Common myeloid progenitor, CD34-positive (primary cell): ENCODE results near the gene TIMM22.

ENCODE experiments used
- CTCF ChIA-PET: fragments of 350-600 bp; sonication (Branson Sonifier 250); formaldehyde crosslinking; loops from one replicate; lab custom pipeline; 2021; ENCODE audit warnings: antibody characterized with exemption; lab: Charles Lee
- POLR2A ChIA-PET: fragments of 350-600 bp; sonication (Branson Sonifier 250); formaldehyde crosslinking; loops from one replicate; lab custom pipeline; 2021; ENCODE audit warnings: antibody characterized with exemption; lab: Charles Lee
- DNase-seq, 3 donors: peaks; one replicate each; pipeline versions ENCODE4 v3.0.0 to v3.0.0-alpha.2; 2013
- H3K27ac ChIP-seq, 2 experiments: 1 replicate in 1 of 2; 2 replicates in 1 of 2; pipeline ENCODE4 v1.7.0; 2013; ENCODE audit warnings: inconsistent platforms in 2 of 2, low read length in 2 of 2, mild to moderate bottlenecking in 2 of 2, low read depth in 1 of 2, moderate library complexity in 1 of 2; ENCODE audit not compliant: severe bottlenecking in 2 of 2, insufficient read depth in 1 of 2, poor library complexity in 1 of 2
- H3K27me3 ChIP-seq, 5 experiments: replicated peaks in 2 of 5; 1 replicate in 3 of 5; 2 replicates in 2 of 5; pipeline versions ENCODE4 v1.6.1 to v1.7.0; 2013; ENCODE audit warnings: low read length in 4 of 5, mild to moderate bottlenecking in 2 of 5, moderate library complexity in 2 of 5, inconsistent platforms in 1 of 5; ENCODE audit not compliant: insufficient read depth in 5 of 5, control insufficient read depth in 4 of 5
- H3K36me3 ChIP-seq, 4 experiments: 1 replicate in 2 of 4; 2 replicates in 2 of 4; pipeline versions ENCODE4 v1.6.1 to v1.7.0; 2013; ENCODE audit warnings: low read length in 3 of 4, control low read depth in 1 of 4, mild to moderate bottlenecking in 1 of 4; ENCODE audit not compliant: control insufficient read depth in 4 of 4, insufficient read depth in 4 of 4
- H3K4me1 ChIP-seq, 4 experiments: 1 replicate in 3 of 4; 2 replicates in 1 of 4; pipeline versions ENCODE4 v1.6.1 to v1.7.1; 2013; ENCODE audit warnings: low read length in 3 of 4, mild to moderate bottlenecking in 3 of 4, control low read depth in 1 of 4, inconsistent platforms in 1 of 4, moderate library complexity in 1 of 4; ENCODE audit not compliant: control insufficient read depth in 4 of 4, insufficient read depth in 4 of 4; ENCODE audit errors: control extremely low read depth in 1 of 4
- H3K4me3 ChIP-seq, 7 experiments: 1 replicate in 4 of 7; 2 replicates in 3 of 7; pipeline versions ENCODE4 v1.5.1 to v1.7.0; 2013; ENCODE audit warnings: mild to moderate bottlenecking in 7 of 7, low read length in 6 of 7, moderate library complexity in 6 of 7, inconsistent platforms in 2 of 7, low read depth in 2 of 7, control low read depth in 1 of 7; ENCODE audit not compliant: insufficient read depth in 4 of 7, control insufficient read depth in 1 of 7; ENCODE audit errors: extremely low read depth in 1 of 7
- H3K9me3 ChIP-seq, 5 experiments: 1 replicate in 4 of 5; 2 replicates in 1 of 5; pipeline versions ENCODE4 v1.6.1 to v1.7.1; 2013; ENCODE audit warnings: low read length in 4 of 5, mild to moderate bottlenecking in 2 of 5, inconsistent platforms in 1 of 5, low read depth in 1 of 5, moderate library complexity in 1 of 5; ENCODE audit not compliant: control insufficient read depth in 4 of 5, insufficient read depth in 2 of 5; ENCODE audit errors: control extremely low read depth in 1 of 5
- WGBS: methylation state at CpG from one replicate; pipeline ENCODE4 v1.1.5; 2013; ENCODE audit not compliant: insufficient coverage; 5-methylcytosine and 5-hydroxymethylcytosine counted together

The TIMM22 gene

DNA sequence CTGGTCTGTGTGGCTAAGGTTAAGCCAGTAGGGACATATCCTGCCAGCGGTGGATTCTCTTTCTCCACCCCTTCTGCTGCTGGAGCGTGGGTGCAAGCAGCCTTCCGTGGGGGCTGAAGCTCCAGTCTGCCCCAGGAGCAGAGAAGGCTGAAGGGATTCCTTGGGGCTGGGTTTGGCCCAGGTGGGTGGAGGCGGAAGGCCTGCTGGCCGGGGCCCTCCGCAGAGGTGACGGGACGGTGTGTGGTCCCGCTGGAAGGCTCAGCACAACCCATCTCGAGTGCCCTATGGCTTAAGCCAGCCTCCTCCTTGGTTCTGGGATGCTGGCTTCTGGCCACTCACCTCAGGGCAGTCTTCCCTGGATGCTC, 13.1 kb downstream of the TIMM22 start:
- Histone ChIP-seq H3K27me3 (no peaks in the 10 kb centered on the region), H3K27ac (no peak overlapping the region), H3K9me3 (no peaks in the 10 kb centered on the region), H3K4me3 (no peak overlapping the region), H3K36me3 (peaks cover 0 to 77% (median 30%) of the 10 kb centered on the region in 4 experiments), H3K4me1 (peaks cover 0 to 15% (median 7%) of the 10 kb centered on the region in 4 experiments)
- CTCF ChIA-PET, result no interaction called here
- WGBS, result 96% methylated on average over 9 of the region's 10 CpGs
- DNase-seq, result no peak
- POLR2A ChIA-PET, result no interaction called here

DNA sequence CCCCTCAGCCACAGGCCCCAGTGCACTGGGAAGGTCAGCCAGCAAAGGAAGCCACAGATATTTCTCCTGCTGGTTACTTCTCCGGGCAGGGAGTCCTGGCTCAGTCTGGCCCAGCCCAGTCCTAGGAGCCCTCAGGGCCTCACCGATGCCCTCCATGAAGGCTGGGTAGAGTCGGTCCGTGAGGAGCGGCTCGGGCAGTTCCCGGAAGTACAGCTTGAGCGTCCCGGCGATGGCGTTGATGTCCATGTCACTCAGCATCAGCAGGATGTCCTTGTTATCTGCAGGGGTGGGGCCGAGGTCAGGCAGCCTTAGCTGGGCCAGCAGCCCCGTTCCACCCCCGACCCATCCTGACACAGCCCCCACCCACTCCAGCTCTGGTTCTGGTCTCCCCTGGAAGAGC, 13.7 kb downstream of the TIMM22 start:
- peaks cover 0 to 72% (median 30%) of the 10 kb centered on the region in 4 experiments for H3K36me3 ChIP-seq
- DNase-seq, result no peak
- H3K9me3 ChIP-seq, result no peaks in the 10 kb centered on the region
- H3K4me3 ChIP-seq, result no peak overlapping the region
- 93% methylated on average over 14 of the region's 14 CpGs for WGBS
- H3K4me1 ChIP-seq, result peaks cover 0 to 10% (median 4%) of the 10 kb centered on the region in 4 experiments
- CTCF ChIA-PET, result interaction anchor here (1.4 kb wide), 1 partner anchor 45 kb away, joined by 3 read pairs; no protein-coding TSS in a partner anchor
- POLR2A ChIA-PET, result no interaction called here
- H3K27ac ChIP-seq, result no peak overlapping the region
- H3K27me3 ChIP-seq, result no peaks in the 10 kb centered on the region

GRCh38 chr17:1011138-1011537, 14.2 kb downstream of the TIMM22 start:
- POLR2A ChIA-PET, result no interaction called here

GRCh38 chr17:1011760-1012735, 15.1 kb downstream of the TIMM22 start:
- Histone ChIP-seq H3K27me3 (no peaks in the 10 kb centered on the region), H3K4me3 (no peak overlapping the region), H3K36me3 (peaks cover 0 to 62% (median 29%) of the 10 kb centered on the region in 4 experiments), H3K27ac (no peak overlapping the region), H3K9me3 (no peaks in the 10 kb centered on the region), H3K4me1 (no peaks in the 10 kb centered on the region)
- CTCF ChIA-PET, result interaction anchor here (0.7 to 1.4 kb wide), 2 partner anchors 13 to 43 kb away, joined by 3 read pairs; no protein-coding TSS in a partner anchor
- POLR2A ChIA-PET, result no interaction called here
- 97% methylated on average over 43 of the region's 57 CpGs for WGBS
- no peak for DNase-seq

More at GRCh38 chr17:1011138-1011537, 14.2 kb downstream of the TIMM22 start:
- H3K27ac ChIP-seq, result no peak overlapping the region
- H3K9me3 ChIP-seq, result no peaks in the 10 kb centered on the region
- H3K36me3 ChIP-seq, result peaks cover 0 to 66% (median 30%) of the 10 kb centered on the region in 4 experiments
- WGBS, result 96% methylated on average over 6 of the region's 10 CpGs
- CTCF ChIA-PET, result interaction anchor here (1.4 kb wide), 1 partner anchor 44 kb away, joined by 3 read pairs; no protein-coding TSS in a partner anchor
- no peak for DNase-seq
- H3K4me1 ChIP-seq, result peaks cover 0 to 4% (median 2%) of the 10 kb centered on the region in 4 experiments
- H3K4me3 ChIP-seq, result no peak overlapping the region
- no peaks in the 10 kb centered on the region for H3K27me3 ChIP-seq

DNA sequence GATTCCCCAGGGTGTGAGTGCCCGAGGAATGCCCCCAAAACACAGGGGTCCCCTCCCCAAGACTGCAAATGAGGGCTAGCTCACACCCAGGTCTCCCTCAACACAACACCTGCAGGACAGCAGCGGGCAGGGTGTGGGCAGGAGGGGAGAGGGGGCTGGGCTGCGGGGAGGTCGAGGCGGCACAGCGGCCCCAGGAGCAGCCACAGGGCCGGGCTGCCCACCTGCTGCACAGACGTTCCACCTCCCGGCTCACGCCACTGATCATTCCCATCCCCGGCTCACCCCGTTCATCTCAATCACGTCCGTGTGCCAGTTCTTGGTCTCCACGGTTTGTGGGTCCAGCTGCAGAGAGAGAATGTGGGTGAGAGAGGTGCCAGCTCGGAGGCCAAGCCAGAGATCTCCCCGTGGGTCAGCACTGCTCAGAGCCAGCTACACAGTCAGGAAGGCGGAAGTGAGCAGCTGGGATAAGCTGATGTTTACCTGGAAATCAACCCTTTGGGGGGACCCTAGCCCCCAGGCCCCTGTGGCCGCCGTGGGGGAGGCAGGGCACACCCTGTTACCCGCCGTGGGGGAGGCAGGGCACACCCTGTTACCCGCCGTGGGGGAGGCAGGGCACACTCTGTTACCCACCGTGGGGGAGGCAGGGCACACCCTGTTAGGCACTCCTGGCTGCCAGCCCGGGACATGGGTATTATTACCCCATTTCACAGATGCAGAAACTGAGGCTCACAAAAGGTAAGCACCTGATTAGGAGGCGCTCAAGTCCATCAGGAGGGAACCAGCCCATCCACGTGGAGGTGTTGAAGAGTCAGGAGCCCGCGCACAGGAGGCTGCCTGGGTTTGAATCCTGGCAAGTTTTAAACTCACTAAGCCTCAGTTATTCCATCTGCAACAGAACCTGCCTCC, 16.1 kb downstream of the TIMM22 start:
- Histone ChIP-seq H3K4me3 (no peak overlapping the region), H3K27me3 (no peaks in the 10 kb centered on the region), H3K4me1 (no peaks in the 10 kb centered on the region), H3K9me3 (no peaks in the 10 kb centered on the region), H3K27ac (no peak overlapping the region), H3K36me3 (peaks cover 0 to 52% (median 23%) of the 10 kb centered on the region in 4 experiments)
- 96% methylated on average over 28 of the region's 30 CpGs for WGBS
- DNase-seq, result no peak
- CTCF ChIA-PET, result no interaction called here
- POLR2A ChIA-PET, result no interaction called here

GRCh38 chr17:1013729-1014090, 16.8 kb downstream of the TIMM22 start:
- DNase-seq, result no peak
- Histone ChIP-seq H3K27ac (no peak overlapping the region), H3K4me3 (no peak overlapping the region), H3K36me3 (peaks cover 0 to 46% (median 21%) of the 10 kb centered on the region in 4 experiments), H3K9me3 (no peaks in the 10 kb centered on the region), H3K4me1 (no peaks in the 10 kb centered on the region), H3K27me3 (no peaks in the 10 kb centered on the region)
- POLR2A ChIA-PET, result no interaction called here
- CTCF ChIA-PET, result interaction anchor here (1.4 kb wide), 1 partner anchor 9 kb away, joined by 4 read pairs; no protein-coding TSS in a partner anchor
- 88% methylated on average over 8 of the region's 9 CpGs for WGBS
